Measurements from ENCODE around the gene PIN1. TPM values are rescaled to one million over a fixed set of nuclear protein-coding genes. Genes with fewer than 3 reads are reported as not detected.
"Not testable (repeated sequence)": the region's sequence is repeated elsewhere in the genome, so short reads cannot be mapped to it uniquely, and the experiment has no call there.

The PIN1 gene
- total and polyA plus RNA-seq, 3 donors from 2014 or later: 209 to 232 (median 228) TPM

DNA sequence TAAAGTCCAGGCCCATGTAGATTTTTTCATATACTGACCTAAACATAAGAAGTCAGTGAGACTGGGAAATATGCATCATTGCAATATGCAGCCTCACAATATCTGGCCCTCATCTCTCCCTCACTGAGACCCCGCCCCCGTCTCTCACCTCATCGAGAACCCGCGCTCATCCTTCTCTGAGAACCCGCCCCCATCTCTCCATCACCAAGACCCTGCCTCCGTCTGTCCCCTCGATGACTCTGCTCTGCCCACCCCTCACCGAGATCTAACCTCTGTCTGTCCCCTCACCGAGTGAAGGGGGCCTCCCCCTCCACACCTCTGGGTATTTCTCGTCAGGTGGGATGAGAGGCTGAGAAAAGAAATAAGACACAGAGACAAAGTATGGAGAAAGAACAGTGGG lies 46.1 kb upstream of the PIN1 start:
- Histone ChIP-seq H3K9me3 (no peaks in the 10 kb centered on the region), H3K4me3 (no peak overlapping the region), H3K36me3 (ENCODE audit: low read depth, missing control alignments) (no peaks in the 10 kb centered on the region), H3K27me3 (no peaks in the 10 kb centered on the region), H3K4me1 (peaks cover 34% of the 10 kb centered on the region), H3K27ac (peak overlapping the region; percentile 88 to 95)
- 60% methylated on average over 11 of the region's 11 CpGs for WGBS, 2 donors
- TF ChIP-seq POLR2A (IDR thresholded peaks at IDR 0.05) (no peak), CTCF (IDR thresholded peaks at IDR 0.05) (no peak)
- intact Hi-C loops (cut with DNase I; ENCODE audit: low total_unique reads): no loop called here
- DNase-seq: peak; percentile 35

DNA sequence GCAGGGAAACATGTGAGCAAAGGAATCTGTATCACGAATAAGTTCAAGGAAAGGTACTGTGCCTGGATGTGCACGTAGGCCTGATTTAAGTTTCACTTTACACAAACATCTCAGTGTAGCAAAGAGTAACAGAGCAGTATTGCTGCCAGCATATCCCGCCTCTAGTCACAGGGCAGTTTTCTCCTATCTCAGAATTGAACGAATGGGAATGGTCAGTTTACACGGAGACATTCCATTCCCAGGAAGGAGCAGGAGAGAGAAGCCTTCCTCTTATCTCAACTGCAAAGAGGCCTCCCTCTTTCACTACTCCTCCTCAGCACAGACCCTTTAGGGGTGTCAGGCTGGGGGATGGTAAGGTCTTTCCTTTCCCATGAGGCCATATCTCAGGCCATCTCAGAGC lies 45.5 kb upstream of the PIN1 start:
- H3K36me3 ChIP-seq (ENCODE audit: low read depth, missing control alignments); H3K4me3 ChIP-seq; intact Hi-C loops (cut with DNase I; ENCODE audit: low total_unique reads); H3K27me3 ChIP-seq; H3K9me3 ChIP-seq: not testable (repeated sequence)
- peak; percentile 73 for DNase-seq
- 27 to 44% methylated on average over 5 of the region's 5 CpGs for WGBS, 2 donors
- peak overlapping the region; percentile 88 to 95 for H3K27ac ChIP-seq
- TF ChIP-seq POLR2A (IDR thresholded peaks at IDR 0.05): peak; percentile 3
- peaks cover 31% of the 10 kb centered on the region for H3K4me1 ChIP-seq

- intact Hi-C loops (cut with DNase I; ENCODE audit: low total_unique reads); H3K36me3 ChIP-seq (ENCODE audit: low read depth, missing control alignments); H3K27me3 ChIP-seq; H3K9me3 ChIP-seq: not testable (repeated sequence)
- DNase-seq: peak; percentile 69
- 19 to 45% methylated on average over 6 of the region's 6 CpGs for WGBS, 2 donors
- Histone ChIP-seq H3K27ac (peak overlapping the region; percentile 88 to 95), H3K4me3 (peak overlapping the region in 1 of 2 donors; percentile 72), H3K4me1 (peaks cover 26% of the 10 kb centered on the region)
Measured at GRCh38 chr19:9791073-9791367, 44.1 kb upstream of the PIN1 start.

- Histone ChIP-seq H3K4me3 (peak overlapping the region; percentile 65 to 72), H3K27me3 (no peaks in the 10 kb centered on the region), H3K27ac (peak overlapping the region; percentile 88 to 95), H3K36me3 (ENCODE audit: low read depth, missing control alignments) (no peaks in the 10 kb centered on the region), H3K9me3 (no peaks in the 10 kb centered on the region), H3K4me1 (peaks cover 23% of the 10 kb centered on the region)
- intact Hi-C loops (cut with DNase I; ENCODE audit: low total_unique reads): no loop called here
- TF ChIP-seq POLR2A (IDR thresholded peaks at IDR 0.05): no peak
- TF ChIP-seq CTCF (IDR thresholded peaks at IDR 0.05): no peak
- 3 to 6% methylated on average over 40 to 45 of the region's 50 CpGs for WGBS, 2 donors
- DNase-seq: peak; percentile 98
Measured at GRCh38 chr19:9791552-9792205, 43.4 kb upstream of the PIN1 start.

DNA sequence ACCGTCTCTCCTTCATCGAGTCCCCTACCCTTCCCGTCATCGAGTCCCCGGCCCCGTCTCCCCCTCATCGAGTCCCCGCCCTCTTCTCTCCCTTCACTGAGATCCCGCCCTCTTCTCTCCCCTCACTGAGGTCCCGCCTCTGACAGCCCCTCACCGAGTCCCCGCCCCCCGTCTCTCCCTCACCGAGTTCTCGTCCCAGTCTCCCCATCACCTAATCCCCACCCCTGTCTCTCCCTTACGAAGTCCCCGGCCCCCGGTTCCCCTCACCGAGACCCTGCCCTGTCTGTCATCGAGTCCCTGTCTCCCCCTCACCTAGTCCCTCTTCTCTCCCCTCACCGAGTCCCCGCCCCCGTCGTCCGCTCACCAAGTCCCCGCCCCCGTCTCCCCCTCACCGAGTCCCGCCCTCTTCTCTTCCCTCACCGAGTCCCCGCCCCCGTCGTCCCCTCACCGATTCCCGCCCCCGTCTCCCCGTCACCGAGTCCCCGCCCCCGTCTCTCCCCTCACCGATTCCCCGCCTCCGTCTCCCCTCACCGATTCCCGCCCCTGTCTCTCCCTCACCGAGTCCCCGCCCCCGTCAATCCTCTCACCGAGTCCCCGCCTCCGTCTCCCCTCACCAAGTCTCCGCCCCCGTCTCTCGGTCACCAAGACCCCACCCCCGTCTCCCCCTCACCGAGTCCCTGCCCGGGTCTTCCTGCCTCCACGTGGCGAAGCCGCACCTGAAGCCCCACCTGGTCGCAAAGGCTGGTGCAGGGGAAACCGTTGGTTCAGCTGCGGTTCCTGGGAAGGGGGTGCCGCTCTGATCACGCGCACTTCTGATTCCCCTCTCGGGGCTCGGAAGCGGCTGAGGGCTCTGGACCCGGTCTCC lies 42.7 kb upstream of the PIN1 start:
- peak overlapping the region; percentile 88 to 95 for H3K27ac ChIP-seq
- peak; percentile 97 for DNase-seq
- intact Hi-C loops (cut with DNase I; ENCODE audit: low total_unique reads): no loop called here
- WGBS, 2 donors: 2 to 3% methylated on average over 26 to 54 of the region's 70 CpGs
- peaks cover 23% of the 10 kb centered on the region for H3K4me1 ChIP-seq
- no peaks in the 10 kb centered on the region for H3K9me3 ChIP-seq
- TF ChIP-seq POLR2A (IDR thresholded peaks at IDR 0.05): no peak
- TF ChIP-seq CTCF (IDR thresholded peaks at IDR 0.05): no peak
- H3K4me3 ChIP-seq: peak overlapping the region; percentile 65 to 72
- H3K36me3 ChIP-seq (ENCODE audit: low read depth, missing control alignments): no peaks in the 10 kb centered on the region
- H3K27me3 ChIP-seq: no peaks in the 10 kb centered on the region
